HG03103 (cell line): ENCODE data around the gene ZDHHC11B.

Experiments
- ATAC-seq: cut with Tn5 transposase; IDR thresholded peaks from one replicate; pipeline ENCODE4 v1.9.1; 2021; ENCODE audit warnings: low read depth; ENCODE audit not compliant: unreplicated experiment

ZDHHC11B gene

DNA sequence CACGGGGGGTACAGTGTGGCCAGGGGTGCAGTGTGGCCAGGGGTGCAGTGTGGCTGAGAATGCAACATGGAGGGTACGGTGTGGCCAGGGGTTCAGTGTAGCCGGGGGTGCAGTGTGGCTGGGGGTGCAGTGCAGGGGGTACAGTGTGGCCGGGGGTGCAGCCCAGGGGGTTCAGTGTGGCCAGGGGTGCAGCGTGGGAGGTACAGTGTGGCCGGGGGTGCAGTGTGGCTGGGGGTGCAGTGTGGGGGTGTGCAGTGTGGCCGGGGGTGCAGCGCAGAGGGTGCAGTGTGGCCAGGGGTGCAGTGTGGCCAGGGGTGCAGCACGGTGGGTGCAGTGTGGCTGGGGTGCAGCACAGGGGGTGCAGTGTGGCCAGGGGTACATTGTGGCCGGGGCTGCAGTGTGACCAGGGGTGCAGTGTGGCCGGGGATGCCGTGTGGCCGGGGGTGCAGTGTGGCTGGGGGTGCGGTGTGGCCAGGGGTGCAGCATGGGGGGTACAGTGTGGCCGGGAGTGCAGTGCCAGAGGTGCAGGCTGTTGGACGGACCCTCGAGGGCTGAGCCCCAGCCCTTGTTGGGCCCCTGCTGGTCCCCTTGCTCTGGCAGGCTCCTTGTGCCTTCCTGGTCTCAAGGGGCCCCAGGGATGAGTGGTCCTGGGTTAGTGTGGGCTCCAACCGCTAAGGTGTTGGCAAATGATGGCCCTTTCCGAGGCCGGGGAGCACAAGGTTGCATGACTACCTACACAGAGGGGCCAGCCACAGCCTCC, 109.2 kb downstream of the ZDHHC11B start:
- no peak for ATAC-seq

DNA sequence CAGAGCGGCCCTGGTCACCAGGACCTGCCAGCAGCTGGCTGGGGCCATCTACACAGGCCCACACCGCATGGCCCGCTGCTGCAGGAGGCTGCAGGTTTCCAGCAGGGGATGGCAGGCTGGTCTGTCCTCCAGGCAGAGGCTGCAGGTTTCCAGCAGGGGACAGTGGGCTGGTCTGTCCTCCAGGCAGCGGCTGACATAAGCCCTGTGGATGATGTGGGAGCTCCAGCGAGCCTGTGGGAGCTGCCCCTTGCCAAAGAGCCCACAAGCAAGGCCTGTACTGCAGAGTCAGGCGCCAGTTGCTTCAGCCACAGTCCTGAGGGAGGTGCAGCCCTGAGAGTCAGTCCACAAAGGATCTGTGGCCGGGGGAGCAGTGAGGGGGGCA, 109.9 kb downstream of the ZDHHC11B start:
- ATAC-seq: no peak

DNA sequence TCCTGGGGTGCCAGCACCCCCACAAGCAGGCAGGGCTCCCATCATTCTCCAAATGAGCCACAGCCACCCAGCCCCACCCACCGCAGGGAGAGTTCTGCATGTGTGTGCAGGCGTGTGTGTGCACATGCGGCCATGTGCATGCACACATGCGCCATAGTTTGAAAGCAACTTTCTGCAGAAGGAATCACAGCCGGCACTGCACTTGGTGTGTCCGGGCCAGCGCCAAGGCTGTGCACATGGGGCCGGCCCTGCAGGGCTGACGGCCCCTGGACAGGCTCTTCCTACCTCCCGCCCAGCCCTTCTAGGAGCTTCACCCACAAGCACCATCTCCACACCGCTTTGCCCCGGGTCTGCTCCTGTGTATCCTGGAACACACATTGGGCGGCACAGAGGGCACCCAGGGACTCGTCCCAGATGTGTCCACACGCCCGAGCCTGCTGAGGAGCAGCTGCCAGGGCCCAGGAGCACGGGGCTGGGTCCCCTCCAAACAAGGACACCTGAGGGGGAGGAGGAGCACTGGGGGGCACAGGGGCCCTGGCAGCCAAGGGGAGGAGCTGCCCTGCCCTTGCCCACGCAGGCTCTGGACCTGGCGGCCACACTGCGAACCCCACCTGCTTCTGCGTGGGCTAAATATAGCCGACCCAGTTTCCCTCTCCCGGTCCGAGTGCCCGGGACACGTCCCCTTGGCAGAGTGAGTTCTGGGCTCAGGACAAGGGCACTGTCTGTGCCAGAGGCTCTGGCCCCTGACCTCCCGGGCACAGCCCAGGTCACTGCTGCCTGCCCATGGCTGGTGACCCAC, 110.5 kb downstream of the ZDHHC11B start:
- ATAC-seq: no peak

DNA sequence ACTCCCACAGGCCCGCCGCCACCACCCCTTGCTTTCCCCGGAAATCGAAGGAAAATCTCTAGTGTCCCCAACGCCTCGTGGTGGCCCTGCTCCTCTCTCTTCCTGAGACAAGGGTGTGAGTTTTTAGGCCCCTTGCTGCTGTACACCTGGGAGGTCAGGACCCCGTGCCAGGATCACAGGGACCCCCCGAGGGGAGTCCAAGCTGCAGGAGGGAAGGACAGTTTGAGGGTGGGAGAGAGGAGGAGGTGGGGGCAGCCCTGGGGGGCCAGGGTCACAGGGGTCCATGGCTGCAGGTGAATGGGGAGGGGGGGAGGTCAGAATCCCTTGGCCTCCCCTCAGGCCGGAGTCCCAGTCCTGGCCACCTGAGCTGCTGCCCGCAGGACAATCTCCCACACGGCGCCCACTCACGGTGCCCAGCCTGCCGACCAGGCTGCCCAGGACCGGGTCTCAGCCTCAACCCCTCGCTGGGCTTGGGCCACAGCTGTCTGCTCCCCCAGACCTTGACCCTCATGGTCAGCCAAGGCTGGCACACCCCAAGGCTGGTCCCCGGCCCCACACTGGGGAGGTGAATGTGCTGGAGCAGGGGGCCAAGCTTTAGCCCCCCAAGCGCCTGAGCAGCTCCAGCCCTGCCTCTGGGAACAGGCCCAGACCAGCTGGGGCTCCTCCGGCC, 111.2 kb downstream of the ZDHHC11B start:
- ATAC-seq: no peak

DNA sequence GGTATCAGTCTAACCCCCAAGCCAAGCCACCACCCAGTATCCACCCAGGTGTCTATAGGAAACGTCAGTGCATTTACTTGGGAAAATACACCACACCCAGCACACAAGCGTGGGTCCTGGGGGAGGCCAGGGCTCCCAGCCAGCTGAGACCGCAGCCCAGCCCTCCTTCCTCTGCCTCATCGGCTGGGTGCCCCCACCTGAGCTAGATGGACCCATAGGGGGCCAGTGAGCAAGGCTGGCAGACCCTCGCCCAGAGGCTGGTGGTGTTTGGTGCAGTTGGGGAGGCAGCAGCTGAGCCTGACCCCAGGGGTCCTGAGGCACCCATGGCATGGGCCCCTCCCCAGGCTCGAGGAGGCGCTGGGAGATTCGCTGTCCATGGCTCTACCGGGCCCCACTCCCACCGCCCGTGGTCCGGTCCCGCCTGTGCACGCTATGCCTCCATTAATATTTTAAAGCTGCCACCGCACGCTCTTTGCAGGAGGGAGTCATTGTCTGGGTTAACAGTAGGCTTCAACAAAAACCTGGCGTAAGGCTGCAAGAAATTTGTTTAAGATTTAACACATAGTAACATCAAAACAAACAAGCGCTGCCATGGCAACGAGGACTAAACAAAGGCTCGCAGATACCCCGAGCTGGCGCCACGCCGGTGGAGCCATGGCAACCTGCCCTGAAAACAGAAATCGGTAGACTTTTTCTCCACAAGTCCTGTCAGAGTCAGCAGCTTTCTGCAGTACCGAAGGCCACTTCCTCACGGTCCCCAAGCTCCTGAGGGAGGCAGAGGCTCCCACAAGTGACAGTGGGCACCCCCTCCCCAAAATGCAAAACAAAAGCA, 112.0 kb downstream of the ZDHHC11B start:
- no peak for ATAC-seq

DNA sequence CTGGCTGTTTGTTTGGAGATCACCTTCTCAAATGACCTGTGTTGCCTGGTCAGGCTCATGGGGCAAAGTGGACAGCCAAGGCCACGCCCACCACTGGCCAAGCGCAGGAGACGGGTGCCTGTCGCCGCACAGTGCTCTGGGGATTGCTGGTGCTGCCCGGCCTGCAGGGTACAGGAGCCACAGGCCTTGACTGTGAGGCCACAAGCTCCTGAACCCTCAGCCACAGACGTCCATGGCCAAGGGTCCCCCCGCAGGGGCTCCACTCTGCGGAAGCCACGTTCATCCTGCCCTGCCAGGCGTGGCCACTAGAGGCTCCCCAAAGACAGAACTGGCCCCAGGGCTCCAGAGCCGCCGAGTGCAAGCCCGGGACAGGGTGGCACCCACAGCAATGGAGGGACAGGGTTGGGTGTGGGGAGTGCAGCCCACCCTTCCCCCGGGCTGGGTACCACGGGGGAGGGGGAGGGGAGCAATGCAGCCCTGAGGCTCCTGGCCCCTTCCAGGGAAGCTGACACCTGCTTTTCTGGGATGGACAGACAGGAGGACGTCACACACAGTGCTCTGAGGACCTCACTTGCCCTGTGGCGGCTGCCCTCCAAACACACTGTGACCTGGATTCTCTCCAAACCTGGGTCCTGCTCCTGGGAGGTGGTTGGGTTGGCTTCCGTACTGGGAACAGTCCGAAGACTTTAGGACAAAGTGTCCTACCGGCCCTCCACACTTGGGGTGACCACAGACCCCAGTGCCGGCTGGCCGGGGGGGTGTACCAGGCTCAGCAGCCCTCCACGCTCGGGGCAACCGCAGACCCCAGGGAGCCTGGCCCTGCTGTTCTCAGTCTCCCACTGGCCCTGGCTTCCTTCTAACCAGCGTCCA, 112.8 kb downstream of the ZDHHC11B start:
- peak; percentile 55 for ATAC-seq

GRCh38 chr5:670396-671270, 113.9 kb downstream of the ZDHHC11B start:
- no peak for ATAC-seq

GRCh38 chr5:669842-670395, 114.6 kb downstream of the ZDHHC11B start:
- no peak for ATAC-seq

DNA sequence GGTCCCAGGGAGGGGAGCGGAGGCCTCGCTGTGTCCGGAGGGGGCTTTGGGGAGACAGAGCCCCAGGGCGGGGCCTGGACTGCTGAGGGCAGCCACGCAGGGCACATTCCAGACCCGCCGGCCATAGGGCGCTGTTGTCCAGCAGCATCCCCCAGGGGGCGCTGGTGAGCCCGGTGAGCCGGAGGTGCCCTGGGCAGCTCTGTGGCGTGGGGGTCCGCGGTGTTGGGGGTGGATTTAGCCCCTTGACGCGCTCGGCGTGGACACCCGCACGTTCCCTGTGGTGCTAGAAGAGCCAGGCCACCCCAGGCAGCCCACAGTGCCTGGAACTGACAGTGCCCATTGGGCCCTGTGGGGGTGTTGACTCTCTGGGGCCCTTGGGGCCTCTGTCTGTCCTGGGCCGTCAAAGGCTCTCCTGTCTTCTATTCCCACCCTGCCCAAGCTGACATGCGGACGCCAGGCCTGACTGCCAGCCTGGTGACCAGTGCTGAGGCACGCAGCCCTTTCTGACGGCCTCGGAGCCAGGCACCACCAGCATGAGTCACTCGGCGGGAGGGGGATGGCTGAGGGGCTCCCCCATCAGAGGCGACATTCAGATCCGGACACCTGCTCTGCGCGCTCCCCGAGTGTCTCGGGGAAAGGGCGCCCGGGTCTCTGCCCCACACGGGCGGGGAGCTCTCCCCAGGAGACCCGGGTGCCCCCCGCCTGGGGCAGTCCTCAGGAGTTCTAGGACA, 115.3 kb downstream of the ZDHHC11B start:
- ATAC-seq: no peak

- ATAC-seq: no peak
These were observed 116.1 kb downstream of the ZDHHC11B start for GRCh38 chr5:668283-668995.

- no peak for ATAC-seq
These were observed 117.6 kb downstream of the ZDHHC11B start for GRCh38 chr5:666816-667498.

DNA sequence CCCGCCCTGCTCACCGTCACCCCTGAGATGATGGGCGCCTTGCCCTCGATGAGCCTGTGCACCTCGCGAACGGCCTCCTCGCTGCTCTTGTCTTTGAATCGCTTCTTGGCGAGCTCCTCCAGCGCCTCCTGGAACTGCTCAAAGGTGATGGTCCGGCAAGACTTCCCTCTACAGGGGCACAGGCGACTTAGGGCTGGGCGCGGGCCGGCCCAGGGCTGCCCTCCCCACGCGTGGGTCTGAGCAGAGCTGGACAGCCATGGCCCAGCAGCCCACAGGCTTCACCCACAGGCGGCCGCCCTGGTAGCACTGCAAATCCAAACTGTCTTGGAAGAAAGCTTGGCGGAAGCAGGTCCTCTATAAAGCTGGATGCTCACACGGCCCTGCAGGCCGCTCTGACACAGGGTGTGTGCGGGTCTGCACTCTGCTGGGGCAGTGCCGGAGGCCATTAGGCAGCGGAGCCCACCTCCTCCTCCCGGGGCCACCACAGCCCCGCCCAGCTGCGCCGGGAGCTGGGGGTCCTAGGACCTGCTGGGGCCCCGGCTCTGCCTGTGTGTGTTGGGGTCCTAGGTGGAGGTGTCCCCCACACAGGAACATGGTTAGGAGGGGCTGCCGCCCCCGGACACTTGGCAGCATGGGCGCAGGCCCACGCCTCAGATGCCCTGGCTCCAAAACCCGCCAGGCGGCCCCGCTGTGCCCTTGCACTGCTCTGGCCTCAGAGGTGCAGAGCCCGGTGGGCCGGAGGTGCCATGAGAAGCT, 118.4 kb downstream of the ZDHHC11B start:
- no peak for ATAC-seq

DNA sequence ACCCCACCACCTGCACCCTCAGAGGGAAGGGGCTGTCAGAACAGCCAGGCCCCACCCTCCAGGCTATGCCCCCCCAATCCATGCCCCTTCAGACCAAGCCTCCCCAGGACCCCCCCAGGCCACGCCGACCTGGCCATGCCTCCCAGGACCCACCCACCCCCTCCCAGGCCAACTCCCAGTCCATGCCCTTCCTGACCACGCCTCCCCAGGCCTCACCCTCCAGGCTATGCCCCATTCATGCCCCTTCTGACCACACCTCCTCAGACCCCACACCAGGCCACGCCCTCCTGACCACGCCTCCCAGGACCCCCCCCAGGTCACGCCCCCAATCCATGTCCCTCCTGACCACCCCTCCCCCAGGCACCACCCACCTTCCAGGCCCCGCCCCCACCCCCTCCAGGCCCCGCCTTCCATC, 119.0 kb downstream of the ZDHHC11B start:
- no peak for ATAC-seq

GRCh38 chr5:664994-665360, 119.6 kb downstream of the ZDHHC11B start:
- ATAC-seq: no peak

DNA sequence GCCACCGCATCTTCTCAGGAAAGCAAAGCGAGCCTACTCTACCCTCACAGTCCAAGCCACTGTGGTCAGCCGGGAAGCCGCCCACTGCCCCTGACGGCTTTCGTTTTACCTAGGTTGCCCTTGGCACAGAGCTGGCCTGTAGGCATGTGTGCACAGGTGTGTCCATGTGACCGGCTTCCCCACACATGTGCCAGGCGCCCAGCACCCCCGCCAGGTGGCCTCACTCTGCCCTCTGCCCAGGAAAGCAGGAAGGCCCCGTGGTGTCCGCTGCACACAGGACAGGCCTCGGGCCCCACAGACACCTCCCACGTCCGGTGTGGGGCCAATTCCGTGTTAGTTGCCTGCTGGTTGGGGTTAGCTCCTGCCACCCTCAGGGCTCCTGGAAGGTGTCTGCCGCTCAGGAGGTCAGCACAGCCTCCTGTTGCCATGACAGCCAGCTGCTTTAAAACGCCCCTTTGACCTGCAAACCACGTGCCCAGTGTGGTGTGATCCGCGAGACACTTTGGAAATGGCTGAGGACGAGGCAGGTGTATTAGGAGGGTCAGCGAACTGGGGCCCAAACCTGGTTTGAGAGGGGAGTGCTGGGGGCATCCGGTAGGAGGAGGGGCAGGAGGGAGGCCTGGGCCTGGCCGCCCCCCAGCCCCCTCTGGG, 120.1 kb downstream of the ZDHHC11B start:
- ATAC-seq: no peak
